ENCODE measurements around the gene CDH6.

The CDH6 gene

GRCh38 chr5:31255041-31255440 is 61.6 kb downstream of the CDH6 start:
- DNase-seq: no peak

- no peak for DNase-seq
Measured at GRCh38 chr5:31268256-31268655, 74.8 kb downstream of the CDH6 start.

DNA sequence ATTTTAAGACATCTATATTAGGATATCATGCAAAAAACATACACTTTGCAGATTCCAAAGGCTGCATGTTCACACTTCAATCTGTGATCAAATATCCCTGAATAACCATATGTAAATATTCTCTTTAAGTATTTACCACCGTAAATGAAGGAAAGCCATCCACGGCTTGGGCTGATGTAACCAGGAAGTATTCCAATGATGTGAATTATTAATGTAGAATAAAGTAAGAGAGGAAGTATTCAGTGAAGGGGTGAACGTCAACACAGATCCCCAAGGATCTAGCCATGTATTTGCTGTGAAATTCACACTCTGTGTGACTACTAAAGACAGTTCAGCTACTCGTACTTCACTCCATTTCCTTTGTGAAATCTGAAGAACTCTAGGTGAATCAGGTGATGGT is 75.2 kb downstream of the CDH6 start:
- no peak for DNase-seq

GRCh38 chr5:31269259-31269658 is 75.8 kb downstream of the CDH6 start:
- no peak for DNase-seq

GRCh38 chr5:31270396-31270795 is 76.9 kb downstream of the CDH6 start:
- no peak for DNase-seq

DNA sequence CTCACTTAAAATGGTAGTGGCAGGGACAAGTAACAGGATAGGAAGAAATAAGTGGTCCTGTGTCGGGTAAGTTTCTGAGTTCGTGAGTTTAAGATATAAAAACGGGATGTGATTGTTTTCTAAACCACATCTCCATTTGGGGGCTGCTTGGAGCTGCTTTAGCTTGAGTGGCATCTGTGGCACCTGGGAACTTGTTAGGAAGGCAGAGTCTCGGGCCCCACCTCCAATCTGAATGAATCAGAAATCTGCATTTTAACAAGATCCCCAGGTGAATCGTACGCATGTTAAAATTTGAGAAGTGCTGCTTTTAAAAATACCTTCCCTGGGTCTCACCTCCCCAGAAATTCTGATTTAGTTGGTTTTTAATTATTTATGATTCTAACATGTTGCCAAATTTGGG is 78.1 kb downstream of the CDH6 start:
- DNase-seq: no peak

DNA sequence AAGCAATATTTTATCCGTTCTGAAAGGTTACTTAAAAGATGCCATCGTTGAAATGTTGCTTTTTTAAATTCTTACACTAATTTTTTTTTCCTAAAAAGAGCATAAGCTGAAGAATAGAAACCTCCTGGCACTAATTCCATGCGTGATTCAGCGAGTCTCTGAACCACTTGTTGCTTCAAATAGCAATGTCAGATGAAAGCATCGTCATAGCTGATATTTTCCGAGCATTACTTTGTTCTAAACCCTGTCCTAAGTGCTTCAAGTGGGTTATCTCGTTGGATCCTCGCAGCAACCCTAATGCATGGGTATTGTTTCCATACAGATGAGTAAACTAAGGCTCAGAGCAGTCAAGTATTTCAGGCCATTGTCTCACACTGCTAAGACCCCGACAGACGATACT is 79.7 kb downstream of the CDH6 start:
- DNase-seq: no peak

DNA sequence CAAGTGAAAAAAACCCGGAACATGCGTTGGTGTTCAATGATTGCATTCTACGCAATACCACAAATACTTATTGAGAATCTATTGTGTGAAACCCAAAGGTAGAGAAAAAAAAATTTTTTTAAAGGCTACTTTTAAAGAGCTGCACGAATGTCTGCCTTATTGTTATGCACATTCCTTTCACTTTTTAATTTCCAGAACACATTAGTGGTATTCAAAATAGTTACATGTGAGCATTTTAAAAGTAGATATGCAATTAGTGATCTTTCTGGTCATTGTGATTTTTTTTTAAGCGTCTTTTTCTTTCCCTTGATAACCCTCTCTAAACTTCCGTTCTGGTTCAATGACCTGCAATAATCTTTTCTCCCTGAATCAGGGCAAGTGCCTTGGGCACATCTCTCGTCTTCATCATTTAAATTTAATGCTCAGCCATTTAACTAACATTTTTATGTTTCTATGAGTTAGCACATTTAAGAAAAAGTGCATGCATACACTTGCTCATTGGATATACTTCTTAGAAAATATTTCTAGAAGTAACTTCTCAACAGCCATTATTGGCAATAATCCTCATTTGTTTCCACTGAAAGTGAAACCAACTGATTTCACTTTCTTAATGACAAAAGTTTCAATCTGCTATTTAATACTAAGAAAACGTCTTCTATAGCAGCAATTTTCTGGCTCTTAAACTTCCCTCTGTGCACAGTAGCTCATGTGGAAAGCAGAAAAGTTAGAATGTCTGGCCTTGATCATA is 80.3 kb downstream of the CDH6 start:
- no peak for DNase-seq

- no peak for DNase-seq
Measured at GRCh38 chr5:31280210-31280609, 86.7 kb downstream of the CDH6 start.

GRCh38 chr5:31283326-31283725 is 89.8 kb downstream of the CDH6 start:
- no peak for DNase-seq

GRCh38 chr5:31285025-31285424 is 91.5 kb downstream of the CDH6 start:
- DNase-seq: no peak

DNA sequence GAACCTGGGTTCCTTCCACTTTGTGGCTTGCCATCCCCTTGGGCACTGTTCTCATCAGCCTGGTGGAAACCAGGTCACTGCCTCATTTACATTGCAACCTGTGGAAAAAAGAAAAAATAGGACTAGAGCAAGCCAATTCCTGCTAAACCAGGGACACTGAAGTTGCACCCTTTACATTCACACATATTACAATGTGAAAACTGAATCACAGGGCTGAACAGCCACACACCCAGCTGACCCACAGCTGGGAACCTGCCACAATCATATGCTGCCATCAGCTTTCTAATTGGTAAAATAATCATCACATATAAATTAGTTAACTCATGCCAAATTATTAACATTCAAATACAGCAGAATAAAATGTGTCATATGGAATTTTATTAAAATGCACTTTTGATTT is 94.5 kb downstream of the CDH6 start:
- DNase-seq: no peak

DNA sequence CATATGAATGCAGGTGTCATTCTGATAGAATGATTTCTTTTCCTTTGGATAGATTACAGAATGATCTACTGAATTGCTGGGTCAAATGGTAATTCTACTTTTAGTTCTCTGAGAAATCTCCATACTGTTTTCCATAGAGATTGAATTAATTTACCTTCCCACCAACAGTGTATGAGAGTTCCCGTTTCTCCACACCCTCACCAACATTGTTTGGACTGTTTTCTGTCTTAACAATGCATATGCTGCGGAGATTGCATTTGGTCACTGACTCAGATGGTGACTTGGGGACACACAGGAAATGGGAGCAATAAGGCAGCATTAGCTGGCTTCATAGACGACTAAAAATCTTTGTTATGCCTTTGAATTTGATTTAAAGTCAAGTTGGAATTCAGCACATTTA is 95.9 kb downstream of the CDH6 start:
- DNase-seq: no peak

- DNase-seq: no peak
Measured at GRCh38 chr5:31291323-31291854, 97.9 kb downstream of the CDH6 start.

DNA sequence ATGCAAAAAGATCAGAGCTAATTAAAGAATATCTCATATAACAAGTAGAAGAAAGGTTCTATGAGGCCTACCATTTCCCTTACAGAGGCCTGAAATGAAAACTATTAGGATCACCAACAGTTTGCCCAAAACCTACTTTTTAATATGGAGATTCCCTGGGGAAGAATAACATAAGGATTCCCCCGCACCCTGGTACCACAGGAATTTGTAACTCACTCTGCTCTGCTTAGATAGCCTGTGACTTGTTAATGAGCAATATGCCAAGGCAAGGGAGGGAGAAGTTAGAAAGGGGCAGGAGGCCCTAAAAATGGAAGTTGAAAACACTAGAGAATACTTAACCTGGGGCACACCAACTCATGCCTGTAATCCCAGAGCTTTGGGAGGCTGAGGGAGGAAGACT is 107.0 kb downstream of the CDH6 start:
- DNase-seq: no peak

DNA sequence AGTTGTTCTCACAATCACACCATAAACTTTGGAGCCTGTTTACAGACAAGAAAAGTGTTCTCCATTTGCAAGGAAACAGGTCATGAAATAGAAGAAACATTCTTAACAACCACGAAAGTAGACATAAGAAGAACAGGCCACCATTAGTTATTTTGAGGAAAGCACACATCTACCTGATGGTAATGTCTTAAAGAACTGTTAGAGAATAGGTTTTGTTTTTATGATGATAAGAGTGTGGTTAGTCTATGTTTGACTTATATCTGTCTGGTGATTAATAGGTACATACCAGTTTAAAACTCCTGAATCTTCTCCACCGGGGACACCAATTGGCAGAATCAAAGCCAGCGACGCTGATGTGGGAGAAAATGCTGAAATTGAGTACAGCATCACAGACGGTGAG is 108.3 kb downstream of the CDH6 start:
- no peak for DNase-seq

- DNase-seq: no peak
Measured at GRCh38 chr5:31303688-31304087, 110.2 kb downstream of the CDH6 start.

DNA sequence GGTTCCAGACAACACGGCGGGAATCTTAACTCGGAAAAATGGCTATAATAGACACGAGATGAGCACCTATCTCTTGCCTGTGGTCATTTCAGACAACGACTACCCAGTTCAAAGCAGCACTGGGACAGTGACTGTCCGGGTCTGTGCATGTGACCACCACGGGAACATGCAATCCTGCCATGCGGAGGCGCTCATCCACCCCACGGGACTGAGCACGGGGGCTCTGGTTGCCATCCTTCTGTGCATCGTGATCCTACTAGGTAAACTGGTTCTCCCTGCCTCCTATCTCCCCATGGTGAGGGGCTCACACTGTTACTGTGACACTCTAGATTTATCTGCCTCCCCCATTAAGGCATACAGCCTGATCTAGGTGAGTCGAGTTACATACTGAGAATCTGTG is 124.2 kb downstream of the CDH6 start:
- DNase-seq: no peak

DNA sequence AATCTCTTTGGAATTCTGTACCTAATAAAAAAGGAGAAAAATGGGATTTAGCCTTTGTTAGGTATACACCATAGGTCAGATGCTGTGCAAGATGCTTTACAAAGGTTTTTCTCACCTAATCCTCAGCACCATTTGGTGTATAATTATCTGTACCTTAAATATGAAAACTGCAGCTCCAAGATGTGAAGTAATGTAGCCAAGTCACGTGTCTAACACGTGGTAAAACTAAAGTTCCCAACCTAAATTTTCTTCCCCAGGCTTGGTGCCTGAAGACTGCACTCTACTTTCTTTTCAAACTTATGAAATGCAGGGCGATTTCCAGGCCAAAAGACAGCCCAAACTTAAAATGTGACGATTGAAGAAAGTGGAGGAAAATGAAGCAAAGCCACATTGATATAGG is 125.8 kb downstream of the CDH6 start:
- DNase-seq: no peak

DNA sequence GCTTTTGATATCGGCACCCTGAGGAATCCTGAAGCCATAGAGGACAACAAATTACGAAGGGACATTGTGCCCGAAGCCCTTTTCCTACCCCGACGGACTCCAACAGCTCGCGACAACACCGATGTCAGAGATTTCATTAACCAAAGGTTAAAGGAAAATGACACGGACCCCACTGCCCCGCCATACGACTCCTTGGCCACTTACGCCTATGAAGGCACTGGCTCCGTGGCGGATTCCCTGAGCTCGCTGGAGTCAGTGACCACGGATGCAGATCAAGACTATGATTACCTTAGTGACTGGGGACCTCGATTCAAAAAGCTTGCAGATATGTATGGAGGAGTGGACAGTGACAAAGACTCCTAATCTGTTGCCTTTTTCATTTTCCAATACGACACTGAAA is 129.5 kb downstream of the CDH6 start:
- DNase-seq: no peak

- no peak for DNase-seq
Measured at GRCh38 chr5:31324842-31325241, 131.4 kb downstream of the CDH6 start.

DNA sequence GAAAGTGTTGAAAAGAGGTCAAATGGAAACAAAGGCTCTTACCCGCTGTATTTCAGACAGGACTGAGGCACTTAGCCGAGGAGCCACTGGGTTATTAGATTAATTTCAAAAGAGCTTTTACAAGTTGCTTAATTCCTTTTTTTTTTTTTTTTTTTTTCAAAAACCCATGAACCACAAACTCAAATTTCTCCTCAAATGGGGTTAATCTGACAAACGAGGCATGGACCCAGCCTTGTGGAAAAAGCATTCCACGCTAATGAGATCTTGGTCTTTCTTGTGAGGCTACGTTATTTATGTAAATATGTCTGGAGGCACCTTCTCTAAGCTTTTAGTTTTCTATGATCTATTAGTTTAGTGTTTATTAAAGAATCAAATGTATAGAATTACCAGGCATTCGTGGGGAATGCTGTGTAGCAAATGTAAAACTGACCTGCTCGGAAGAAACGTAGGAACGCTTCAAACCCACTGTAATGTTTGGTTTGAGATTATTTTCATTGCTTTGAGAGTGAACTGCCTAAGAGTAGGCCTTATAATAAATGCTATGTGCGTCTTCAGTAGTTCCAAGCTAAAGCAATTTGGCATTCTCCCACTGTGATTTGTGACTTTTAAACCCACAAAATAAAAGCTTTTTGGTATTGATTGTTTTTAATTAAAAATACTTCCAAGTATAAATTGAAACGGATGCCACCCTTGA is 134.7 kb downstream of the CDH6 start:
- no peak for DNase-seq

GRCh38 chr5:31329715-31330114 is 136.2 kb downstream of the CDH6 start:
- no peak for DNase-seq

- DNase-seq: no peak
Measured at GRCh38 chr5:31332160-31332559, 138.7 kb downstream of the CDH6 start.

- DNase-seq: no peak
Measured at GRCh38 chr5:31333475-31333874, 140.0 kb downstream of the CDH6 start.

Measured in activated effector memory CD4-positive, alpha-beta T cell treated with Interleukin-2 at 50 U/mL for 16 hours (primary cell).